Measurements from ENCODE around the gene C16orf78.

Gene C16orf78

DNA sequence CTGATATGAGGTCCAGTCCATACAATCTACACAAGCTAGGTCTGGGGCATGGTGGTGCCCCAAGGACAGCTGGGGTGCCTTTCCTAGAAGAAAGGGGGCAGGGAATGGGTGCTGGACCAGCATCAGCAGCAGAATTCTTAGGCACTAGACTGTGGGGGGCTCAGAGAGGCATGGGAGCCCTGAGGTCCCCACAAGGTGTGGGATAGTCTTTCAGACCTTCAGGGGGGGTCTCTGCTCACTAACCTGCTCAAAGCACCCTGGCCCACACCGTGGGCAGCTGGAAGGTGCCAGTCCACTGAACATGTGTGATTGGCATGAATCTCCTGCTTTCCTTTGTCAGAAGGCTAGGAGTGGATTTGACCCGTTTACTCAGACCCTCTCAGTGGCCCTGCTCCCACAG, 26.1 kb upstream of the C16orf78 start:
- TF ChIP-seq POU2F2 (IDR thresholded peaks at IDR 0.05; ENCODE audit: low read depth, low read length) (no peak), POLR2AphosphoS5 (IDR thresholded peaks at IDR 0.05; ENCODE audit: low read depth, low read length) (no peak), POLR2A (IDR thresholded peaks at IDR 0.05; ENCODE audit: low read depth, low read length) (no peak), PAX5 (IDR thresholded peaks at IDR 0.05; ENCODE audit: insufficient read depth, low read length, severe bottlenecking) (no peak), SPI1 (IDR thresholded peaks at IDR 0.05; ENCODE audit: low read depth, low read length) (no peak), TAF1 (IDR thresholded peaks at IDR 0.05; ENCODE audit: low read depth, low read length) (no peak)
- FAIRE-seq (no peak), DNase-seq (ENCODE audit: insufficient read length, low spot score) (no peak)

DNA sequence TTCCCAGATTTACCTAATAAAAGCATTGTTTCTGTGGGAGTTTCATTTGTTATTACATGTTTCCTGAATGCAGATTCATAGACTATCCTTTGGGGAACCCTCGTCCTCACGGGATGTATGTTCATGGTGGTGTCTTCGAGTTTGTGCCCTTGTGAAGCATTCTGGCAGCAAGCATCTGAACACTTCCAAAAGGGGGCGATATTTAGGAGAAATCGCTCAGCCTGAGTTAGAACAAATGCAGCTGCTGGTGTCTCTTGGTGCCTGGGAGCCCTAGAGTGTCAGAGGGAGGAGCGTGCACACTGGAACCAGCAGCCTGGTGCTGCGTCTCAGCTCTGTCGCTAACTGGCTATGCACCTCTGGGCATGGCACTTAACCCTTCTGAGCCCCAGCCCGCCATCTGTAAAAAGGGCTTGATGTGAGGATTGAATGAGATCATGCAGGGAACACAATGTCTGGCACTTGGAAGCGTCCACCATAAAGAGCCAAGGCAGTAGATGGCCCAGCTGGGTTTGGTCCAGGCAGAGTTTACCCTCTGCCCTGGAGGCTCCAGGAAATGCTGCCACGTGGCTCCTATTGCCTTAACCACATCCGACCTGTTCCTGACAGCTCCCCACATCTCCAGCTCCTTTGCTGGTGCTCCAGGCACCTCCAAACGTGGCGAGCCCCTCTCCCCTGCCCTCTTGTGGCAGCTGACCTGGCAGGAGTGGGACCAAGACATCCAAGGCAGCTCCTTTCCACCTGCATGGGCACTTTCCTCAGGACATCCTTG, 25.0 kb upstream of the C16orf78 start:
- DNase-seq (ENCODE audit: insufficient read length, low spot score) (no peak), FAIRE-seq (no peak)
- TF ChIP-seq SPI1 (IDR thresholded peaks at IDR 0.05; ENCODE audit: low read depth, low read length) (no peak), PAX5 (IDR thresholded peaks at IDR 0.05; ENCODE audit: insufficient read depth, low read length, severe bottlenecking) (no peak), TAF1 (IDR thresholded peaks at IDR 0.05; ENCODE audit: low read depth, low read length) (no peak), POLR2AphosphoS5 (IDR thresholded peaks at IDR 0.05; ENCODE audit: low read depth, low read length) (no peak), POU2F2 (IDR thresholded peaks at IDR 0.05; ENCODE audit: low read depth, low read length) (no peak), POLR2A (IDR thresholded peaks at IDR 0.05; ENCODE audit: low read depth, low read length) (no peak)

DNA sequence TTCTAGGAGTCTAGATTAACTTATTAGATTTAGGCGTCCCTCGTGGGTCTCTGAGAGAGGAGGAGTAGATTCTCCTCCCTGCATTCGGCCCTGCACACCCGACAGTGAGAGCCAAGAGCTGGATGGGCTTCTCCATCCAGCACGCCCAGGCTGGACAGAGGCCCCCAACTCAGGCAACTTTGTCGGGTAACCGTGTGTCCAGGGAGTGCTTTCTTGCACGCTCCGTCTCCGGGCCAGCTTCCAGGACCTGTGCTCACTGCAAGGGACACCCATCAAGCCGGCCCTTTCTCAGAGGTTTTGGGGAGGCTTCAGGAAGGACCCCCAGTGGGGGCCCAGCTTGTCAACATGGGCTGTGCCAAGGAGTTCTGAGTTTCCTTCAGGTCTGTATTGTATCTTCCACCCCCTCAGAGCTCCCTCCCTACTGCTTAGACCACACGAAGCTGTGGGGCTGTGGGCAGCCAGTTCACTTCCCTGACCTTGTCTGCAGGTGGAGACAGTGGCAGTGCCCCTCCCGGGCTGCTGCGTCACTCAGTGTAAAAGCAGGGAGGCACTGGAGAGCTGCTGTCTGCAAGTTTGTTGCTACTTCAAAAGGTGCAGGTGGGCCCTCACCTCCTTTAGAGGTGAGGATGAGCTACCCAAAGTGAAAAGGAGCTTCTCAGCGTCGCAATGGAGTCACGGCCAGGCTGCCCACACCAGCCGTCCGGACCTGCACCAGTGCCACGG, 24.0 kb upstream of the C16orf78 start:
- DNase-seq (ENCODE audit: insufficient read length, low spot score) (no peak), FAIRE-seq (no peak)

DNA sequence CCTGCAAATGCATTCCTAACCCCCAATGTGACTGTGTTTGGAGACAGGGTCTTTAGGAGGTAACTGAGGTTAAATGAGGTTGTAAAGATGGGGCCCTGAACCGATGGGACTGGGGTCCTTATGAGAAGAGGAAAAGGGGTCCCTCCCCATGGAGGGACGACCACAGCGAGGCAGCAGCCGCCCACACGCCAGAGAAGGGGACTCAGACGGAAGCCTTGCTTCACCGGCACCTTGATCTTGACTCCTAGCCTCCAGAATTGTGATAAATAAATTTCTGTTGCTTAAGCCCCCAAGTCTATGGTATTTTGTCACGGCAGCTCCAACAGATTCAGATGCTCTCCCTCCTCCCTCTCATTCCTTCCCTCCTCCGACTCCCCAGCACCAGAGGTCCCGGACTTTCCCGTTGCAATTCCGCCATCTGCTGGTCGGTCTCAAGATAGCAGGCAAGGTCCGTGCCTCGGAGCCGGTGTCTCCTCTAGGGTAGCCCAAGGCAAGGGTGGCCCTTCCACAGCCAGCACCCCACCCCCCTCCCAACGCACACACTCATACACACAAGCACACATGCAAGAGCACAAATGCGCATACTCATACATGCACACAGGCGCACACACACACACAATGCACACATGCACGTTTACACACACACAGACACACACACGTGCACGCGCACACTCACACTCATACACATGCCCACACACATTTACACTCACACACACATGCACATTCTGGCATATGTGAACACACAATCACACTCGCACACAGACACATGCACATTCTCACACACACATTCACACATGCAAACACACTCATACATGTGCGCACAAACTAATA, 23.1 kb upstream of the C16orf78 start:
- DNase-seq (ENCODE audit: insufficient read length, low spot score) (peak; percentile 67), FAIRE-seq (peak; percentile 93)
- no peak for TF ChIP-seq SPI1 (IDR thresholded peaks at IDR 0.05; ENCODE audit: low read depth, low read length)
- TF ChIP-seq POLR2AphosphoS5 (IDR thresholded peaks at IDR 0.05; ENCODE audit: low read depth, low read length) = no peak
- no peak for TF ChIP-seq PAX5 (IDR thresholded peaks at IDR 0.05; ENCODE audit: insufficient read depth, low read length, severe bottlenecking)
- TF ChIP-seq POLR2A (IDR thresholded peaks at IDR 0.05; ENCODE audit: low read depth, low read length) = no peak
- TF ChIP-seq POU2F2 (IDR thresholded peaks at IDR 0.05; ENCODE audit: low read depth, low read length) = no peak
- TF ChIP-seq TAF1 (IDR thresholded peaks at IDR 0.05; ENCODE audit: low read depth, low read length) = no peak

More for the DNA sequence above, 24.0 kb upstream of the C16orf78 start:
- TF ChIP-seq PAX5 (IDR thresholded peaks at IDR 0.05; ENCODE audit: insufficient read depth, low read length, severe bottlenecking) (no peak), POLR2A (IDR thresholded peaks at IDR 0.05; ENCODE audit: low read depth, low read length) (no peak), TAF1 (IDR thresholded peaks at IDR 0.05; ENCODE audit: low read depth, low read length) (no peak), POLR2AphosphoS5 (IDR thresholded peaks at IDR 0.05; ENCODE audit: low read depth, low read length) (no peak), POU2F2 (IDR thresholded peaks at IDR 0.05; ENCODE audit: low read depth, low read length) (no peak), SPI1 (IDR thresholded peaks at IDR 0.05; ENCODE audit: low read depth, low read length) (no peak)

DNA sequence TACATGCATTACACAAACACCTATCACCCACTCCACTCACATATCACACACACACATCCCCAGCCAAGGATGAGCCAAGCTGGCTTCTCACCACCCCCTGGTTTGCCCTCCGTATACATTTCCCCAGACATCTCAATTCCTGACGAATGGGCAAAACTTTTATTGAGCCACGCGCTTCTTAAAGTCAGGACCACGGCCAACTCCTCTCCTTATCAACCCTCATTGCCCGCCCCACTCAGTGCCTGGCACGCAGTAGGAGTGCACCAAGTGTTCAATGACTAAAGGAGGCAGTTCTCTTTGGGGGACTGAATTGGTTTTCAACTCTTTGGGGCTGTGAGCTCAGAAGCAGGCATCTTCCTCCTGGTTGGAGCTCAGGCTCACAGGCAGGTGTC, 22.5 kb upstream of the C16orf78 start:
- TF ChIP-seq POLR2A (IDR thresholded peaks at IDR 0.05; ENCODE audit: low read depth, low read length) = no peak
- no peak for TF ChIP-seq POU2F2 (IDR thresholded peaks at IDR 0.05; ENCODE audit: low read depth, low read length)
- no peak for TF ChIP-seq PAX5 (IDR thresholded peaks at IDR 0.05; ENCODE audit: insufficient read depth, low read length, severe bottlenecking)
- TF ChIP-seq POLR2AphosphoS5 (IDR thresholded peaks at IDR 0.05; ENCODE audit: low read depth, low read length) = no peak
- TF ChIP-seq TAF1 (IDR thresholded peaks at IDR 0.05; ENCODE audit: low read depth, low read length) = no peak
- FAIRE-seq (no peak), DNase-seq (ENCODE audit: insufficient read length, low spot score) (no peak)

DNA sequence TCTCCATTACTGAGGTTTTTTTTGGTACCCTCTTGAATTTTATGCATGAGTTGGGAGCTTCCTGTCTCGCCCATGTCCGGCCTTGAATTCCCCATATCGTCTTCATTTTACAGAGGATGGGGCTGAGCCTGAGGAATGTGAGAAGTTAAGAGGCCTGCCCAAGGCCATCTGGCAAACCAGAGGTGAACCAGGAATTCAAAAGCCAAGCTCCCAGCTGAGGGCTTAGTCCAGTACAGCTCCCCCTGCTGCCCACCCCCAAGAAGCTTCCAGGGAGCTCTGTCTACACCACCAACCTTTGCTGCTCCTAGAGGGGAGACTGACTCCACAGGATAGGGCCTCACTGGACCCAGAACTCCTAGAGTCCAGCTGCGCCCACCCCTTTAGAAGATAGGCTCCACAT, 20.7 kb upstream of the C16orf78 start:
- FAIRE-seq = no peak
- DNase-seq (ENCODE audit: insufficient read length, low spot score) = no peak
- TF ChIP-seq TAF1 (IDR thresholded peaks at IDR 0.05; ENCODE audit: low read depth, low read length) (no peak), PAX5 (IDR thresholded peaks at IDR 0.05; ENCODE audit: insufficient read depth, low read length, severe bottlenecking) (no peak), POU2F2 (IDR thresholded peaks at IDR 0.05; ENCODE audit: low read depth, low read length) (no peak), POLR2AphosphoS5 (IDR thresholded peaks at IDR 0.05; ENCODE audit: low read depth, low read length) (no peak), SPI1 (IDR thresholded peaks at IDR 0.05; ENCODE audit: low read depth, low read length) (no peak), POLR2A (IDR thresholded peaks at IDR 0.05; ENCODE audit: low read depth, low read length) (no peak)

DNA sequence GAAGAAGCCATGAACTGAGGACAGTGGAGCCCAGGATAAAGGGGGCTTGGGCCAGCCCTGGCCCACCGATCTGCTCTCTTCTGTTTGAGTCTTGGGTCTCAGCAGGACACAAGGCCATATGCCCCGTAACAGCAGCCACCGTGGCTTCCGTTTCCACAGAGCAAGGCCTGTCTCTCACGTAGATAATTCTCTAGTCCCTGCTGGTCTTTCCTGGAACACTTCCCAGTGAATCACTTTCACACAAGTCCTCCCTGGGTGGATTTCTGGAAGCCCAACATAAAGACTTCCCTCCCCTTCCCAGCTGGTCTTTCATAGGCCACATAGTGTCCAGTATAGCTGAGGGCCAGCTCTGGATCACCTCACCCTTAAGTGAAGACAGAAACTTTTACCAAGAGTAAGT, 19.9 kb upstream of the C16orf78 start:
- FAIRE-seq (no peak), DNase-seq (ENCODE audit: insufficient read length, low spot score) (no peak)
- TF ChIP-seq POU2F2 (IDR thresholded peaks at IDR 0.05; ENCODE audit: low read depth, low read length) = no peak
- no peak for TF ChIP-seq PAX5 (IDR thresholded peaks at IDR 0.05; ENCODE audit: insufficient read depth, low read length, severe bottlenecking)
- TF ChIP-seq POLR2AphosphoS5 (IDR thresholded peaks at IDR 0.05; ENCODE audit: low read depth, low read length) = no peak
- no peak for TF ChIP-seq POLR2A (IDR thresholded peaks at IDR 0.05; ENCODE audit: low read depth, low read length)
- no peak for TF ChIP-seq TAF1 (IDR thresholded peaks at IDR 0.05; ENCODE audit: low read depth, low read length)
- no peak for TF ChIP-seq SPI1 (IDR thresholded peaks at IDR 0.05; ENCODE audit: low read depth, low read length)

DNA sequence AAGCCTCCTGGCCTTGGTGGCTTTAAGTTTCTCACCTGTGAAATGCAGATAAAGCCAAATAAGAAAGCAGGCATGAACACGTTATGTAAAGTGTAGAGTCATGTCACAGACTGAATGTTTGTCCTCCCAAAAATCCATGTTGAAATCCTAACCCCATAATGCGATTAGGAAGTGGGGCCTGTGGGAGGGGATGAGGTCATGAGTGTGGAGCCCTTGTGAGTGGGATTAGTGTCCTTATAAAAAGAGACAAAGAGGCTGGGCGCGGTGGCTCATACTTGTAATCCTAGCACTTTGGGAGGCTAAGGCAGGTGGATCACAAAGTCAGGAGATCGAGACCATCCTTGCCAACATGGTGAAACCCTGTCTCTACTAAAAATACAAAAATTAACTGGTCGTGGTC, 19.5 kb upstream of the C16orf78 start:
- no peak for DNase-seq (ENCODE audit: insufficient read length, low spot score)
- FAIRE-seq = no peak

DNA sequence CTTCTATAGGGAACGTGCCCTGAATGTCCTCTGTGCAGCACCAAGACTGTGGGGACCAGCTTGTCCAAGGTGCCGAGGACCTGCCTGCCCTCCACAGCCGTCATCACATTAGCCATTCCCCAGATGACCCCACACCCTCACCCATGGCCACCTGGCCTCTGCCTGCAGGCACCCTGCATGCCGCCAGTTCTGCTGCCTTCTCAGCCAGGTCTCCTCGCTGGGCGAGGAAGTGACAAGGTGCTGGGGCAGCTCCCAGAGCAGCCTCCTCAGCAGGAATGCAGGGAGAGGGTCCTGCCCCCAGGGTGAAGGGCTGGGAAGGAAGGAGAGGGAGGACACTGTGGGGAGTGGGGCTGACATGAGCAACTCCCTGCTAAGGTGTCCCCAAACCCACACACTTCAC, 18.6 kb upstream of the C16orf78 start:
- no peak for TF ChIP-seq TAF1 (IDR thresholded peaks at IDR 0.05; ENCODE audit: low read depth, low read length)
- TF ChIP-seq POLR2A (IDR thresholded peaks at IDR 0.05; ENCODE audit: low read depth, low read length) = no peak
- no peak for TF ChIP-seq POU2F2 (IDR thresholded peaks at IDR 0.05; ENCODE audit: low read depth, low read length)
- no peak for TF ChIP-seq PAX5 (IDR thresholded peaks at IDR 0.05; ENCODE audit: insufficient read depth, low read length, severe bottlenecking)
- no peak for TF ChIP-seq POLR2AphosphoS5 (IDR thresholded peaks at IDR 0.05; ENCODE audit: low read depth, low read length)
- TF ChIP-seq SPI1 (IDR thresholded peaks at IDR 0.05; ENCODE audit: low read depth, low read length) = no peak
- FAIRE-seq (no peak), DNase-seq (ENCODE audit: insufficient read length, low spot score) (no peak)

More for the DNA sequence above, 19.5 kb upstream of the C16orf78 start:
- no peak for TF ChIP-seq POLR2AphosphoS5 (IDR thresholded peaks at IDR 0.05; ENCODE audit: low read depth, low read length)

All from GM12891 (cell line).